Progenitor cell of endocrine pancreas (in vitro differentiated cells): ENCODE data around the gene VPS13D. TPM values are rescaled to one million over a fixed set of nuclear protein-coding genes. Genes with fewer than 3 reads are reported as not detected.

Experiments used
- DNase-seq: peaks from one replicate; pipeline ENCODE4 v3.0.0; 2021; ENCODE audit warnings: low spot score; ENCODE audit not compliant: unreplicated experiment
- H3K27ac Mint-ChIP-seq: 2 replicates; pipeline ENCODE4 v1.8.0; 2021; ENCODE audit warnings: mild to moderate bottlenecking, moderate library complexity, mixed read lengths
- H3K27me3 Mint-ChIP-seq: 2 replicates; pipeline ENCODE4 v1.8.0; 2021; ENCODE audit warnings: mixed read lengths
- H3K36me3 Mint-ChIP-seq: 2 replicates; pipeline ENCODE4 v1.8.0; 2022; ENCODE audit warnings: mixed read lengths; ENCODE audit not compliant: insufficient read depth
- H3K4me1 Mint-ChIP-seq: 2 replicates; pipeline ENCODE4 v1.8.0; 2021; ENCODE audit warnings: low read depth, mixed read lengths
- H3K4me3 Mint-ChIP-seq: 2 replicates; pipeline ENCODE4 v1.8.0; 2021; ENCODE audit warnings: low read depth, mild to moderate bottlenecking, moderate library complexity, mixed read lengths
- H3K9me3 Mint-ChIP-seq: 2 replicates; pipeline ENCODE4 v1.8.0; 2021; ENCODE audit warnings: low read depth, mixed read lengths
- CTCF ChIP-seq: fragments of 200-600 bp; sonication (generic); IDR thresholded peaks from one replicate; pipeline ENCODE4 v1.5.0; 2021; ENCODE audit warnings: antibody characterized with exemption, mild to moderate bottlenecking; ENCODE audit not compliant: unreplicated experiment
- total RNA-seq: library from RNA; stranded (reverse); gene quantifications from 2 replicates; pipeline ENCODE4 v1.2.1, GENCODE V29; 2021

The VPS13D gene
- total RNA-seq, 1 donor from 2014 or later: 41.9 TPM

GRCh38 chr1:12345350-12346217 is 115.8 kb downstream of the VPS13D start:
- H3K9me3 Mint-ChIP-seq: peaks cover 13% of the 10 kb centered on the region
- peaks cover 42% of the 10 kb centered on the region for H3K4me1 Mint-ChIP-seq
- no peak for DNase-seq
- no peak for TF ChIP-seq CTCF
- peak overlapping the region; percentile 78 for H3K27ac Mint-ChIP-seq
- no peaks in the 10 kb centered on the region for H3K27me3 Mint-ChIP-seq
- peaks cover 43% of the 10 kb centered on the region for H3K36me3 Mint-ChIP-seq
- H3K4me3 Mint-ChIP-seq: no peak overlapping the region

DNA sequence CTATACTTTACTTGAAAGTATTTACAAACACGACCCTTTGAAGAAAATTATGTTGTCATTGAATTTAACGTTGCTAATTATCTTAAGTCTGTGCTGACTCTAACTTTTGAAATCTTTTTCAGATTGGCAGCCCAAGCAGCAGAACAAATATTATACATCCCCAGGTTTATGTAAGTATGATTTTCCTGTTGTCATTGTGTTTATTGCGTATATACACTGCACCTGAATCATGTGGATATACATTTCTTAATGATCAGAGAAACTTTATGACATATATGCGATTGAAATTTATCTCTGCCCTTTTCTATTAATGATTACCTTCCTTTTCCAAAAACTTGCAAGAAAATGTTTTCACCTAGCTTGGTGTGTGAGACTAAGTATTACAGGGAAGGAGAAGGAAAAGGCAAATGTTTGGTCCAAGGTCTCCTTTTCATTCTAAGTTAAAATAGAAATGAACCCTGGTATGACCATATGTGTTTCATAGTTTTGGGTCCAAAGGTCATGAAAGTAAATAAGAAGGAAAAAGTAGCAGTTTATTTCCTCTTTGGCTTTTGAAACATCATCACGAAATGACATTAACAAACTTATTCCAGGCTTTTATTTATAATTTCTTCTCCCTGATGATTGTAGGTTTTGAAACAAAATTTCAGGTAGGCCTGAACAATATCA is 116.8 kb downstream of the VPS13D start:
- peaks cover 39% of the 10 kb centered on the region for H3K4me1 Mint-ChIP-seq
- peaks cover 18% of the 10 kb centered on the region for H3K9me3 Mint-ChIP-seq
- H3K36me3 Mint-ChIP-seq: peaks cover 47% of the 10 kb centered on the region
- no peak for TF ChIP-seq CTCF
- no peaks in the 10 kb centered on the region for H3K27me3 Mint-ChIP-seq
- H3K4me3 Mint-ChIP-seq: no peak overlapping the region
- DNase-seq: no peak
- peak overlapping the region; percentile 73 for H3K27ac Mint-ChIP-seq

DNA sequence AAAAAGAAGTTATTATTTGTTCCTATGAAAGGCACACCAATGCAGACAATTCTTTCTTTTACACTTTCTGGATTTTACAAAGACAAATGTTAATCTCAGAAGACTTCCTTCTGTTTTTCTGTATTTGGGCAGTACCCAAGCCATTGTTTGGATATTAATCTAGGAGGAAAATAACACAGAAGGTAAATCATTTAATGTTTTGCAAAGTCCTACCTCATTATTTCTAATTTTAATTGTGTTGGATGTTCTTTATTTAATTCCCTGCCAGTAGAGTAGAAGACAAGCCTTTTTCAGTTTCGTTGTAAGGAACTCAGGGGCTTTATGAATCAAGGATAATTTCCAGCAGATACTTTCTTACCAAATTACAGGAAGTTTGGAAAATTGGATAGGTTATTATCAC is 118.3 kb downstream of the VPS13D start:
- no peak for TF ChIP-seq CTCF
- DNase-seq: no peak
- no peaks in the 10 kb centered on the region for H3K27me3 Mint-ChIP-seq

DNA sequence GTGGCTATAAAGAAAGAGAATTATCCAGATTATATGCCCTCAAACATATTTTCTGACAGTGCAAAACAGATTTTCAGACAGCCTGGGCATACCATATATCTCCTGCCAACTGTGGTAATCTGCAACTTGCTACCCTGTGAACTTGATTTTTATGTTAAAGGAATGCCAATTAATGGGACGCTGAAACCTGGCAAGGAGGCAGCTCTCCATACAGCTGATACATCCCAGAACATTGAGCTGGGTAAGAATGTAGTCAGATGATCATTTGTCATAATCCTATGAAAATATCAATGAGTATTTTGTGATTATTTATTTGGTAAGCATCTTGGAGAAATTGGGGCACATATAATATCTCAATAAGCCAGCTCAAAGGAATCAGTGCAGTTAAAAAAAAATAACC is 124.2 kb downstream of the VPS13D start:
- H3K27ac Mint-ChIP-seq: no peak overlapping the region
- no peak for DNase-seq
- no peak for TF ChIP-seq CTCF
- H3K4me1 Mint-ChIP-seq: peaks cover 21% of the 10 kb centered on the region
- peaks cover 18% of the 10 kb centered on the region for H3K9me3 Mint-ChIP-seq
- H3K36me3 Mint-ChIP-seq: peaks cover 52% of the 10 kb centered on the region
- H3K27me3 Mint-ChIP-seq: no peaks in the 10 kb centered on the region
- H3K4me3 Mint-ChIP-seq: no peak overlapping the region

More for the DNA sequence above, 118.3 kb downstream of the VPS13D start:
- no peak overlapping the region for H3K4me3 Mint-ChIP-seq
- H3K36me3 Mint-ChIP-seq: peaks cover 45% of the 10 kb centered on the region
- H3K27ac Mint-ChIP-seq: no peak overlapping the region
- H3K9me3 Mint-ChIP-seq: peaks cover 18% of the 10 kb centered on the region
- peaks cover 28% of the 10 kb centered on the region for H3K4me1 Mint-ChIP-seq

DNA sequence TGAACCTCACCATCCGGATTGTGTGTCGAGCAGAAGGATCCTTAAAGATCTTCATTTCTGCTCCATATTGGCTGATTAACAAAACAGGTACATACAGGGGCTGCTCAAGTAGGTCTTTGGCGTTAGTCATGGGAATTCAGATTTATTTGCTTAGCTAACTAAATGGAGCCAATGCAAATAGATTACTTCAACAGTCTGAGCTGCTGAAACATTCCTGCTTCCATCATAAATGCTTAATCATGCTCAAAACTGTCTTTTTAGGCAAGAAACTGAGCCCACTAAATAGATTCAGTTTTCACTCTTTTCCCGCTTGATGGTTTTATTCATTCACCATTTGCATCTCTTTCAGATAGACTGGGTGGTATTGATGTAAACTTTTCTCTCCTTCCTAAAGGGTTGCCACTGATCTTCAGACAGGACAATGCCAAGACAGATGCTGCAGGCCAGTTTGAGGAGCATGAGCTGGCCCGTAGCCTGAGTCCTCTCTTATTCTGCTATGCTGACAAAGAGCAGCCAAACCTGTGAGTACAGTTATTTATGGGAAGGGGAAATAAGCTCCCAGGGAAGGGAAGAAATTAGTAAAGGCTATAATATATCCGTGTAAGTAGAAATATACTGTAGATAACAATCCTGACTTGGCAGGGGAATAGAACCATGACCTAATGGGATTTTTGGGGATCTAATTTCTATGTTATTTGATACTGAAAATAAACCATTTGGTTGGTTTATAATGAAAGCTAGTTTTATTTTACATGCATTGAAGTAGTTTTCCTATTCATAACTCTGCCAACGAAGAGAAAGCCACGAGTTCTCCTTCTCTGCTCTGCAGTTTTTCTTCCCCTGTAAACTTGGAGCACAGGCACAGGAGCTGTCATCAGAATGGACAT is 126.4 kb downstream of the VPS13D start:
- no peaks in the 10 kb centered on the region for H3K27me3 Mint-ChIP-seq
- peak overlapping the region; percentile 25 for H3K4me3 Mint-ChIP-seq
- peak overlapping the region; percentile 97 for H3K27ac Mint-ChIP-seq
- DNase-seq: no peak
- TF ChIP-seq CTCF: no peak
- H3K9me3 Mint-ChIP-seq: no peaks in the 10 kb centered on the region
- peaks cover 35% of the 10 kb centered on the region for H3K36me3 Mint-ChIP-seq
- H3K4me1 Mint-ChIP-seq: peaks cover 34% of the 10 kb centered on the region
